SK-N-SH (cell line): ENCODE results near the gene NDC80. TPM values are rescaled to one million over a fixed set of nuclear protein-coding genes. Genes with fewer than 3 reads are reported as not detected.

ENCODE experiments used
- CTCF ChIA-PET: fragments of 300-600, 350-600 bp; formaldehyde crosslinking; extraction: SDS; loops from one replicate; lab custom pipeline; 2021; lab: Yijun Ruan, JAX
- POLR2A ChIA-PET: fragments of 350-600 bp; sonication (Branson Sonifier 250); formaldehyde crosslinking; extraction: SDS; loops from one replicate; lab custom pipeline; 2020; ENCODE audit warnings: antibody characterized with exemption, inconsistent platforms; lab: Yijun Ruan, JAX
- DNase-seq: peaks from one replicate; pipeline ENCODE4 v3.0.0; 2012
- H2AFZ ChIP-seq: fragments of 200-600 bp; sonication (generic); 2 replicates; pipeline ENCODE4 v1.8.1; 2016; ENCODE audit warnings: antibody characterized with exemption, mild to moderate bottlenecking, low read depth
- H3F3A ChIP-seq: fragments of 200-600 bp; sonication (generic); replicated peaks from 2 replicates; pipeline ENCODE3; 2016; ENCODE audit warnings: antibody characterized with exemption, mild to moderate bottlenecking; ENCODE audit not compliant: insufficient read depth
- H3K27ac ChIP-seq, 2 experiments: fragments of 200-500 bp in 1 of 2; fragments of 200-600 bp in 1 of 2; sonication (Bioruptor generic) in 1 of 2; sonication (generic), shearing (Covaris generic) in 1 of 2; 2 replicates each; pipeline versions ENCODE4 v1.5.1 to v1.6.1; 2014 to 2016; ENCODE audit warnings: low read depth in 2 of 2, inconsistent platforms in 1 of 2, low read length in 1 of 2, mild to moderate bottlenecking in 1 of 2, mixed read lengths in 1 of 2
- H3K27me3 ChIP-seq: fragments of 200-600 bp; sonication (generic), shearing (Covaris generic); 2 replicates; pipeline ENCODE4 v1.6.1; 2016; ENCODE audit warnings: mixed run types; ENCODE audit not compliant: insufficient read depth
- H3K36me3 ChIP-seq, 2 experiments: fragments of 200-500 bp in 1 of 2; fragments of 200-600 bp in 1 of 2; sonication (Bioruptor generic) in 1 of 2; sonication (generic) in 1 of 2; replicated peaks in 1 of 2; 2 replicates each; pipeline versions ENCODE3 to v1.5.1; 2014 to 2016; ENCODE audit warnings: low read length in 1 of 2, mild to moderate bottlenecking in 1 of 2; ENCODE audit not compliant: insufficient read depth in 2 of 2, control insufficient read depth in 1 of 2
- H3K4me1 ChIP-seq, 2 experiments: fragments of 200-500 bp in 1 of 2; fragments of 200-600 bp in 1 of 2; sonication (Bioruptor generic) in 1 of 2; sonication (generic), shearing (Covaris generic) in 1 of 2; 2 replicates each; pipeline versions ENCODE4 v1.5.1 to v1.6.1; 2014 to 2016; ENCODE audit warnings: low read depth in 1 of 2, low read length in 1 of 2, mixed run types in 1 of 2; ENCODE audit not compliant: insufficient read depth in 2 of 2, control insufficient read depth in 1 of 2
- H3K4me2 ChIP-seq: fragments of 200-600 bp; sonication (generic), shearing (Covaris generic); 2 replicates; pipeline ENCODE4 v1.6.1; 2017; ENCODE audit warnings: mixed run types
- H3K4me3 ChIP-seq, 2 experiments: fragments of 200-500 bp in 1 of 2; fragments of 200-600 bp in 1 of 2; sonication (Bioruptor generic) in 1 of 2; sonication (generic), shearing (Covaris generic) in 1 of 2; 2 replicates each; pipeline versions ENCODE4 v1.5.1 to v1.8.1; 2014 to 2016; ENCODE audit warnings: low read depth in 2 of 2, inconsistent platforms in 1 of 2, low read length in 1 of 2, mild to moderate bottlenecking in 1 of 2, mixed read lengths in 1 of 2, moderate library complexity in 1 of 2
- H3K79me2 ChIP-seq: fragments of 200-600 bp; sonication (generic); 2 replicates; pipeline ENCODE4 v1.8.1; 2017; ENCODE audit warnings: mild to moderate bottlenecking; ENCODE audit not compliant: insufficient read depth
- H3K9ac ChIP-seq: fragments of 200-600 bp; sonication (generic); 2 replicates; pipeline ENCODE4 v1.6.1; 2017; ENCODE audit warnings: mixed run types
- H3K9me2 ChIP-seq: fragments of 200-600 bp; sonication (generic); 2 replicates; pipeline ENCODE4 v1.6.1; 2017; ENCODE audit warnings: mixed run types
- H3K9me3 ChIP-seq: fragments of 200-600 bp; sonication (generic); 2 replicates; pipeline ENCODE4 v1.6.1; 2017; ENCODE audit warnings: mixed run types, mild to moderate bottlenecking, moderate library complexity
- H4K20me1 ChIP-seq: fragments of 200-600 bp; sonication (generic); 2 replicates; pipeline ENCODE4 v1.6.1; 2017; ENCODE audit warnings: mild to moderate bottlenecking, mixed run types; ENCODE audit not compliant: insufficient read depth
- FOXJ3 ChIP-seq: sonication (generic); formaldehyde crosslinking; IDR thresholded peaks from 2 replicates; pipeline ENCODE4 v1.5.1; 2020; ENCODE audit warnings: mild to moderate bottlenecking, missing genetic modification reagents
- GATA2 ChIP-seq: sonication (generic); formaldehyde crosslinking; IDR thresholded peaks from 2 replicates; pipeline ENCODE4 v1.5.0; 2020; ENCODE audit warnings: mild to moderate bottlenecking, missing genetic modification reagents
- JUND ChIP-seq: IDR thresholded peaks from 2 replicates; pipeline ENCODE4 v1.4.0; 2012
- MEF2A ChIP-seq: IDR thresholded peaks from 2 replicates; pipeline ENCODE4 v1.4.0; 2012; ENCODE audit warnings: low read depth, borderline replicate concordance
- NFIC ChIP-seq: IDR thresholded peaks from 2 replicates; pipeline ENCODE4 v1.4.0; 2012; ENCODE audit warnings: borderline replicate concordance
- NRF1 ChIP-seq: IDR thresholded peaks from 2 replicates; pipeline ENCODE4 v1.6.1; 2012; ENCODE audit warnings: low read depth, mild to moderate bottlenecking, low read length
- RAD21 ChIP-seq: IDR thresholded peaks from 2 replicates; pipeline ENCODE4 v1.6.1; 2012; ENCODE audit warnings: mild to moderate bottlenecking, low read length
- RCOR1 ChIP-seq: fragments of 150-350 bp; IDR thresholded peaks from 2 replicates; pipeline ENCODE4 v1.6.1; 2017; ENCODE audit warnings: antibody characterized with exemption, low read length
- SIN3A ChIP-seq: IDR thresholded peaks from 2 replicates; pipeline ENCODE4 v1.6.1; 2012; ENCODE audit warnings: low read depth, mild to moderate bottlenecking, low read length, moderate library complexity, borderline replicate concordance
- SMC3 ChIP-seq: IDR thresholded peaks from 2 replicates; pipeline ENCODE4 v1.6.1; 2012; ENCODE audit warnings: low read depth, low read length, improper control_type of control experiment
- TAF1 ChIP-seq: IDR thresholded peaks from 2 replicates; pipeline ENCODE4 v1.6.1; 2012; ENCODE audit warnings: low read depth, mild to moderate bottlenecking, low read length, moderate library complexity, borderline replicate concordance
- TEAD4 ChIP-seq: IDR thresholded peaks from 2 replicates; pipeline ENCODE4 v1.4.0; 2012; ENCODE audit warnings: mild to moderate bottlenecking, borderline replicate concordance; ENCODE audit not compliant: insufficient read depth
- USF2 ChIP-seq: fragments of 150-350 bp; IDR thresholded peaks from 2 replicates; pipeline ENCODE4 v1.6.1; 2017; ENCODE audit warnings: antibody characterized with exemption, low read length, low read depth, borderline replicate concordance
- WGBS: methylation state at CpG from one replicate; pipeline ENCODE4 v1.1.6; 2017; ENCODE audit warnings: low lambda C conversion rate; 5-methylcytosine and 5-hydroxymethylcytosine counted together
- polyA plus RNA-seq, 3 experiments: library from polyadenylated mRNA; depleted of rRNA; stranded (reverse); fragments of >200 nt; gene quantifications; 2 replicates each; pipeline ENCODE4 v1.2.3, GENCODE V29; 2012
- TF ChIP-seq, protein P1 (sequence below): IDR thresholded peaks from 2 replicates; pipeline ENCODE4 v1.4.0; 2012; ENCODE audit warnings: low read depth, borderline replicate concordance

Gene NDC80
- polyA plus RNA-seq, 1 of the 3 experiments (the other 2 are of a cell fraction), result 11.3 TPM

- H3K4me1 ChIP-seq, result no peaks in the 10 kb centered on the region
Measured at GRCh38 chr18:2618009-2618408, 46.7 kb downstream of the NDC80 start.

GRCh38 chr18:2625217-2625616 is 53.9 kb downstream of the NDC80 start:
- Histone ChIP-seq H3K4me2 (no peak overlapping the region), H3K79me2 (no peaks in the 10 kb centered on the region), H2AFZ (no peak overlapping the region), H3K4me3 (no peak overlapping the region), H3K27me3 (no peaks in the 10 kb centered on the region), H3K4me1 (no peaks in the 10 kb centered on the region), H3F3A (no peaks in the 10 kb centered on the region), H3K27ac (no peak overlapping the region), H3K9me3 (no peaks in the 10 kb centered on the region), H3K9ac (no peak overlapping the region), H4K20me1 (no peaks in the 10 kb centered on the region), H3K36me3 (no peaks in the 10 kb centered on the region), H3K9me2 (no peaks in the 10 kb centered on the region)
- DNase-seq, result no peak
- CTCF ChIA-PET, result no interaction called here
- WGBS, result 77% methylated on average over 4 of the region's 5 CpGs
- TF ChIP-seq SMC3, result no peak
- no peak for TF ChIP-seq USF2
- no peak for TF ChIP-seq SIN3A
- TF ChIP-seq TEAD4, result no peak
- TF ChIP-seq FOXJ3 (CRISPR knock-in tag), result no peak
- TF ChIP-seq NRF1, result no peak
- TF ChIP-seq, protein P1, sequence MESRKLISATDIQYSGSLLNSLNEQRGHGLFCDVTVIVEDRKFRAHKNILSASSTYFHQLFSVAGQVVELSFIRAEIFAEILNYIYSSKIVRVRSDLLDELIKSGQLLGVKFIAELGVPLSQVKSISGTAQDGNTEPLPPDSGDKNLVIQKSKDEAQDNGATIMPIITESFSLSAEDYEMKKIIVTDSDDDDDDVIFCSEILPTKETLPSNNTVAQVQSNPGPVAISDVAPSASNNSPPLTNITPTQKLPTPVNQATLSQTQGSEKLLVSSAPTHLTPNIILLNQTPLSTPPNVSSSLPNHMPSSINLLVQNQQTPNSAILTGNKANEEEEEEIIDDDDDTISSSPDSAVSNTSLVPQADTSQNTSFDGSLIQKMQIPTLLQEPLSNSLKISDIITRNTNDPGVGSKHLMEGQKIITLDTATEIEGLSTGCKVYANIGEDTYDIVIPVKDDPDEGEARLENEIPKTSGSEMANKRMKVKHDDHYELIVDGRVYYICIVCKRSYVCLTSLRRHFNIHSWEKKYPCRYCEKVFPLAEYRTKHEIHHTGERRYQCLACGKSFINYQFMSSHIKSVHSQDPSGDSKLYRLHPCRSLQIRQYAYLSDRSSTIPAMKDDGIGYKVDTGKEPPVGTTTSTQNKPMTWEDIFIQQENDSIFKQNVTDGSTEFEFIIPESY, result no peak
- no peak for TF ChIP-seq NFIC
- no peak for TF ChIP-seq TAF1
- TF ChIP-seq MEF2A, result no peak
- TF ChIP-seq RAD21, result no peak
- TF ChIP-seq GATA2 (CRISPR knock-in tag), result no peak
- TF ChIP-seq RCOR1, result no peak
- POLR2A ChIA-PET, result interaction anchor here (0.9 kb wide), 1 partner anchor 31 kb away, joined by 3 read pairs; no protein-coding TSS in a partner anchor

More at GRCh38 chr18:2618009-2618408, 46.7 kb downstream of the NDC80 start:
- Histone ChIP-seq H3K79me2 (no peaks in the 10 kb centered on the region), H4K20me1 (no peaks in the 10 kb centered on the region), H3K27ac (no peak overlapping the region), H3K4me2 (no peak overlapping the region), H3K4me3 (no peak overlapping the region), H3K9me3 (no peaks in the 10 kb centered on the region), H3K36me3 (peaks cover 13 to 28% of the 10 kb centered on the region in 2 experiments), H3F3A (no peaks in the 10 kb centered on the region), H2AFZ (no peak overlapping the region), H3K9me2 (no peaks in the 10 kb centered on the region), H3K9ac (no peak overlapping the region), H3K27me3 (no peaks in the 10 kb centered on the region)
- 0 out of 2 replicates have a peak, but pooled peaks have one; percentile 4 for TF ChIP-seq JUND
- TF ChIP-seq SIN3A, result no peak
- POLR2A ChIA-PET, result no interaction called here
- WGBS, result 90% methylated on average over 4 of the region's 4 CpGs
- CTCF ChIA-PET, result no interaction called here
- no peak for DNase-seq
